Myocyte (in vitro differentiated cells): ENCODE data around the gene CD84. TPM values are rescaled to one million over a fixed set of nuclear protein-coding genes. Genes with fewer than 3 reads are reported as not detected.
"Not testable (repeated sequence)": the region's sequence is repeated elsewhere in the genome, so short reads cannot be mapped to it uniquely, and the experiment has no call there.

Source experiments
- DNase-seq: peaks from one replicate; pipeline ENCODE4 v3.0.0-alpha.2; 2012; ENCODE audit warnings: low read depth
- total RNA-seq: library from RNA; depleted of rRNA; stranded (reverse); fragments of >200 nt; gene quantifications from 2 replicates; pipeline ENCODE4 v1.2.3, GENCODE V29; 2014

Gene CD84
- total RNA-seq, 1 donor from 2014 or later, result not detected

- no peak for DNase-seq
Measured at GRCh38 chr1:160542303-160542945, 36.9 kb downstream of the CD84 start.

GRCh38 chr1:160541622-160542302 is 37.5 kb downstream of the CD84 start:
- no peak for DNase-seq

- DNase-seq, result no peak
Measured at GRCh38 chr1:160540859-160541233, 38.5 kb downstream of the CD84 start.

GRCh38 chr1:160539990-160540858 is 39.1 kb downstream of the CD84 start:
- DNase-seq, result no peak

GRCh38 chr1:160539684-160539989 is 39.7 kb downstream of the CD84 start:
- no peak for DNase-seq

- no peak for DNase-seq
Measured at GRCh38 chr1:160538985-160539651, 40.2 kb downstream of the CD84 start.

- DNase-seq, result no peak
Measured at GRCh38 chr1:160537714-160538665, 41.3 kb downstream of the CD84 start.

- DNase-seq, result no peak
Measured at GRCh38 chr1:160534823-160535605, 44.3 kb downstream of the CD84 start.

GRCh38 chr1:160532557-160532813 is 46.8 kb downstream of the CD84 start:
- DNase-seq, result not testable (repeated sequence)

GRCh38 chr1:160531809-160532556 is 47.3 kb downstream of the CD84 start:
- not testable (repeated sequence) for DNase-seq

- DNase-seq, result not testable (repeated sequence)
Measured at GRCh38 chr1:160529401-160529952, 49.8 kb downstream of the CD84 start.

- not testable (repeated sequence) for DNase-seq
Measured at GRCh38 chr1:160523789-160524188, 55.5 kb downstream of the CD84 start.

- no peak for DNase-seq
Measured at GRCh38 chr1:160522622-160523345, 56.5 kb downstream of the CD84 start, which contains the start of gene SLAMF6. TSS of gene SLAMF6 (minus strand) at chr1:160523255. CDS start at chr1:160523192, 63 bp downstream.

GRCh38 chr1:160522136-160522535 is 57.2 kb downstream of the CD84 start:
- DNase-seq, result no peak

- DNase-seq, result no peak
Measured at GRCh38 chr1:160521554-160521953, 57.7 kb downstream of the CD84 start.

GRCh38 chr1:160520999-160521398 is 58.3 kb downstream of the CD84 start:
- DNase-seq, result no peak

GRCh38 chr1:160520582-160520981 is 58.7 kb downstream of the CD84 start:
- no peak for DNase-seq
